ENCODE results near the gene DIDO1. TPM values are rescaled to one million over a fixed set of nuclear protein-coding genes. Genes with fewer than 3 reads are reported as not detected.
"Not testable (repeated sequence)": the region's sequence is repeated elsewhere in the genome, so short reads cannot be mapped to it uniquely, and the experiment has no call there.

DIDO1 gene
- total RNA-seq, 1 donor from 2014 or later: 32.3 TPM

GRCh38 chr20:62937268-62938104 lies 11.2 kb upstream of the DIDO1 start:
- intact Hi-C loops (cut with DNase I): no loop called here
- peak; percentile 98 for DNase-seq
- peak; percentile 97 for ATAC-seq (ENCODE audit: poor library complexity)

GRCh38 chr20:62935968-62936585 lies 9.8 kb upstream of the DIDO1 start:
- ATAC-seq (ENCODE audit: poor library complexity): no peak
- DNase-seq: no peak
- intact Hi-C loops (cut with DNase I): no loop called here

GRCh38 chr20:62935204-62935967 lies 9.1 kb upstream of the DIDO1 start:
- intact Hi-C loops (cut with DNase I): no loop called here
- DNase-seq (no peak), ATAC-seq (ENCODE audit: poor library complexity) (no peak)

- intact Hi-C loops (cut with DNase I): no loop called here
- ATAC-seq (ENCODE audit: poor library complexity) (no peak), DNase-seq (no peak)
Observed at GRCh38 chr20:62933966-62934365, 7.7 kb upstream of the DIDO1 start.

GRCh38 chr20:62931464-62931863 lies 5.2 kb upstream of the DIDO1 start:
- DNase-seq (no peak), ATAC-seq (ENCODE audit: poor library complexity) (no peak)
- intact Hi-C loops (cut with DNase I): no loop called here

- DNase-seq (peak; percentile 81), ATAC-seq (ENCODE audit: poor library complexity) (peak; percentile 64)
Observed at GRCh38 chr20:62929051-62929538, 2.8 kb upstream of the DIDO1 start.

GRCh38 chr20:62928246-62928939 lies 2.1 kb upstream of the DIDO1 start:
- DNase-seq (no peak), ATAC-seq (ENCODE audit: poor library complexity) (no peak)
- intact Hi-C loops (cut with DNase I): no loop called here

More at GRCh38 chr20:62929051-62929538, 2.8 kb upstream of the DIDO1 start:
- intact Hi-C loops (cut with DNase I): no loop called here

- intact Hi-C loops (cut with DNase I): no loop called here
- DNase-seq (no peak), ATAC-seq (ENCODE audit: poor library complexity) (no peak)
Observed at GRCh38 chr20:62927128-62927705, 912 bp upstream of the DIDO1 start.

GRCh38 chr20:62925420-62926228 lies 681 bp downstream of the DIDO1 start:
- intact Hi-C loops (cut with DNase I): no loop called here
- peak; percentile 60 for DNase-seq
- no peak for ATAC-seq (ENCODE audit: poor library complexity)

- intact Hi-C loops (cut with DNase I): no loop called here
- no peak for ATAC-seq (ENCODE audit: poor library complexity)
- no peak for DNase-seq
Observed at GRCh38 chr20:62925076-62925419, 1.3 kb downstream of the DIDO1 start.

- ATAC-seq (ENCODE audit: poor library complexity) (no peak), DNase-seq (no peak)
- intact Hi-C loops (cut with DNase I): no loop called here
Observed at GRCh38 chr20:62924442-62925075, 1.7 kb downstream of the DIDO1 start.

GRCh38 chr20:62923669-62924441 lies 2.5 kb downstream of the DIDO1 start:
- DNase-seq: no peak
- no peak for ATAC-seq (ENCODE audit: poor library complexity)
- intact Hi-C loops (cut with DNase I): no loop called here

GRCh38 chr20:62923059-62923668 lies 3.1 kb downstream of the DIDO1 start:
- intact Hi-C loops (cut with DNase I); ATAC-seq (ENCODE audit: poor library complexity); DNase-seq: not testable (repeated sequence)

- ATAC-seq (ENCODE audit: poor library complexity) (no peak), DNase-seq (no peak)
- intact Hi-C loops (cut with DNase I): no loop called here
Observed at GRCh38 chr20:62922451-62922921, 3.8 kb downstream of the DIDO1 start.

GRCh38 chr20:62921119-62921687 lies 5.1 kb downstream of the DIDO1 start:
- ATAC-seq (ENCODE audit: poor library complexity) (peak; percentile 42), DNase-seq (no peak)
- intact Hi-C loops (cut with DNase I): no loop called here

Data from Right ventricle myocardium superior (tissue), 1 donor.